H9 (cell line): Measurements from ENCODE around the gene ATP5MG. TPM values are rescaled to one million over a fixed set of nuclear protein-coding genes. Genes with fewer than 3 reads are reported as not detected.

Experiments used
- DNase-seq: peaks from one replicate; pipeline ENCODE4 v3.0.0-alpha.2; 2017
- H2AFZ ChIP-seq: one replicate; pipeline ENCODE4 v1.6.1; 2013; ENCODE audit warnings: mild to moderate bottlenecking, low read length, control low read depth, moderate library complexity
- H2AK5ac ChIP-seq: 2 replicates; pipeline ENCODE4 v1.6.1; 2013; ENCODE audit warnings: low read length, control low read depth, mixed read lengths; ENCODE audit not compliant: insufficient read length
- H2BK120ac ChIP-seq: one replicate; pipeline ENCODE4 v1.6.1; 2013; ENCODE audit warnings: low read depth, mild to moderate bottlenecking, low read length, control low read depth, inconsistent platforms; ENCODE audit not compliant: poor library complexity, severe bottlenecking
- H2BK12ac ChIP-seq: 2 replicates; pipeline ENCODE4 v1.6.1; 2013; ENCODE audit warnings: low read length, control low read depth, mixed read lengths, low read depth; ENCODE audit not compliant: insufficient read length
- H2BK15ac ChIP-seq: 2 replicates; pipeline ENCODE4 v1.6.1; 2013; ENCODE audit warnings: low read depth, low read length, control low read depth
- H2BK20ac ChIP-seq: one replicate; pipeline ENCODE4 v1.6.1; 2013; ENCODE audit warnings: low read depth, mild to moderate bottlenecking, low read length, control low read depth, inconsistent platforms; ENCODE audit not compliant: poor library complexity, severe bottlenecking
- H2BK5ac ChIP-seq: 2 replicates; pipeline ENCODE4 v1.6.1; 2013; ENCODE audit warnings: low read length, control low read depth, mixed read lengths; ENCODE audit not compliant: insufficient read length
- H3K14ac ChIP-seq: 2 replicates; pipeline ENCODE4 v1.6.1; 2013; ENCODE audit warnings: low read length, control low read depth; ENCODE audit not compliant: insufficient read depth
- H3K18ac ChIP-seq: 2 replicates; pipeline ENCODE4 v1.6.1; 2013; ENCODE audit warnings: low read depth, mild to moderate bottlenecking, mixed read lengths, low read length, control low read depth; ENCODE audit not compliant: insufficient read length
- H3K23ac ChIP-seq: 2 replicates; pipeline ENCODE4 v1.6.1; 2013; ENCODE audit warnings: low read length, control low read depth, mixed read lengths, low read depth; ENCODE audit not compliant: insufficient read length
- H3K23me2 ChIP-seq: 2 replicates; pipeline ENCODE4 v1.6.1; 2013; ENCODE audit warnings: low read depth, mild to moderate bottlenecking, mixed read lengths, low read length, control low read depth; ENCODE audit not compliant: insufficient read length, poor library complexity, severe bottlenecking
- H3K27ac ChIP-seq: 2 replicates; pipeline ENCODE4 v1.5.1; 2013; ENCODE audit warnings: low read length, control low read depth, mixed read lengths, low read depth; ENCODE audit not compliant: insufficient read length
- H3K27me3 ChIP-seq: 2 replicates; pipeline ENCODE4 v1.6.1; 2013; ENCODE audit warnings: low read length, control low read depth, inconsistent platforms; ENCODE audit not compliant: insufficient read depth
- H3K4ac ChIP-seq: 2 replicates; pipeline ENCODE4 v1.6.1; 2013; ENCODE audit warnings: low read depth, mild to moderate bottlenecking, control low read depth, inconsistent platforms, low read length, moderate library complexity
- H3K4me1 ChIP-seq: 2 replicates; pipeline ENCODE4 v1.6.1; 2013; ENCODE audit warnings: low read length, control low read depth, inconsistent platforms; ENCODE audit not compliant: insufficient read depth
- H3K4me2 ChIP-seq: 2 replicates; pipeline ENCODE4 v1.6.1; 2013; ENCODE audit warnings: low read length, control low read depth, mixed read lengths; ENCODE audit not compliant: insufficient read length, insufficient read depth
- H3K56ac ChIP-seq: 2 replicates; pipeline ENCODE4 v1.6.1; 2013; ENCODE audit warnings: low read depth, mild to moderate bottlenecking, mixed read lengths, low read length, control low read depth; ENCODE audit not compliant: insufficient read length
- H3K79me1 ChIP-seq: 2 replicates; pipeline ENCODE4 v1.6.1; 2013; ENCODE audit warnings: low read depth, mild to moderate bottlenecking, moderate library complexity, low read length, control low read depth, inconsistent platforms; ENCODE audit not compliant: insufficient read depth, poor library complexity, severe bottlenecking
- H3K79me2 ChIP-seq: 2 replicates; pipeline ENCODE4 v1.6.1; 2013; ENCODE audit warnings: low read length, control low read depth, inconsistent platforms; ENCODE audit not compliant: insufficient read depth
- H3K9ac ChIP-seq: 2 replicates; pipeline ENCODE4 v1.6.1; 2013; ENCODE audit warnings: low read length, control low read depth, mixed read lengths; ENCODE audit not compliant: insufficient read length; ENCODE audit errors: extremely low read depth
- H3K9me3 ChIP-seq: one replicate; pipeline ENCODE4 v1.6.1; 2013; ENCODE audit warnings: low read depth, low read length, inconsistent platforms; ENCODE audit not compliant: control insufficient read depth
- H3T11ph ChIP-seq: one replicate; pipeline ENCODE4 v1.6.1; 2013; ENCODE audit warnings: mild to moderate bottlenecking, low read length, control low read depth, inconsistent platforms
- H4K20me1 ChIP-seq: one replicate; pipeline ENCODE4 v1.6.1; 2013; ENCODE audit not compliant: control insufficient read depth, insufficient read length, insufficient read depth
- H4K5ac ChIP-seq: 2 replicates; pipeline ENCODE4 v1.6.1; 2013; ENCODE audit warnings: low read depth, mild to moderate bottlenecking, mixed read lengths, low read length, control low read depth; ENCODE audit not compliant: insufficient read length
- H4K8ac ChIP-seq: replicated peaks from 2 replicates; pipeline ENCODE4 v1.6.1; 2013; ENCODE audit warnings: low read length, control low read depth, mixed read lengths, low read depth; ENCODE audit not compliant: insufficient read length
- H4K91ac ChIP-seq: 2 replicates; pipeline ENCODE4 v1.6.1; 2013; ENCODE audit warnings: low read depth, mild to moderate bottlenecking, moderate library complexity, mixed read lengths, low read length, control low read depth; ENCODE audit not compliant: insufficient read length
- H3K27ac Mint-ChIP-seq, 3 experiments: 2 replicates in 2 of 3; 3 replicates in 1 of 3; pipeline ENCODE4 v1.8.0; 2020 to 2021; ENCODE audit warnings: mixed read lengths in 3 of 3, mild to moderate bottlenecking in 1 of 3, moderate library complexity in 1 of 3
- H3K27me3 Mint-ChIP-seq: 2 replicates; pipeline ENCODE4 v1.8.0; 2021; ENCODE audit warnings: low read depth, mild to moderate bottlenecking, moderate library complexity, mixed read lengths
- H3K36me3 Mint-ChIP-seq, 3 experiments: 2 replicates in 2 of 3; 3 replicates in 1 of 3; pipeline ENCODE4 v1.8.0; 2020 to 2021; ENCODE audit warnings: low read depth in 3 of 3, mixed read lengths in 3 of 3; ENCODE audit not compliant: insufficient read depth in 1 of 3
- H3K4me1 Mint-ChIP-seq, 2 experiments: 2 replicates each; pipeline ENCODE4 v1.8.0; 2020; ENCODE audit warnings: mixed read lengths in 2 of 2
- H3K4me3 Mint-ChIP-seq, 2 experiments: 2 replicates in 1 of 2; 3 replicates in 1 of 2; pipeline ENCODE4 v1.8.0; 2020 to 2021; ENCODE audit warnings: mild to moderate bottlenecking in 2 of 2, mixed read lengths in 2 of 2, moderate library complexity in 1 of 2
- H3K9me3 Mint-ChIP-seq, 2 experiments: 2 replicates in 1 of 2; 3 replicates in 1 of 2; pipeline ENCODE4 v1.8.0; 2020; ENCODE audit warnings: mild to moderate bottlenecking in 2 of 2, mixed read lengths in 2 of 2, moderate library complexity in 1 of 2
- CTCF ChIP-seq: fragments of 200-600 bp; sonication (generic); conservative IDR thresholded peaks from 3 replicates; pipeline ENCODE4 v1.8.0; 2021; ENCODE audit warnings: antibody characterized with exemption, mild to moderate bottlenecking
- WGBS: extraction: QIAGEN DNeasy Blood & Tissue Kit; methylation state at CpG from one replicate; pipeline ENCODE4 v1.1.7; 2013; ENCODE audit warnings: missing lambda C conversion rate, low lambda C conversion rate, mixed read lengths; ENCODE audit not compliant: insufficient read length; ENCODE audit errors: extremely low coverage; 5-methylcytosine and 5-hydroxymethylcytosine counted together
- total RNA-seq: library from RNA; stranded (reverse); gene quantifications from 2 replicates; pipeline ENCODE4 v1.2.1, GENCODE V29; 2021

Gene ATP5MG
- total RNA-seq, 1 experiment from 2014 or later, result 254 TPM

- H3K27me3 ChIP-seq, result no peaks in the 10 kb centered on the region
- no peak for DNase-seq
- no peaks in the 10 kb centered on the region for H3K9me3 Mint-ChIP-seq
- H3K9me3 ChIP-seq, result no peaks in the 10 kb centered on the region
- no peak overlapping the region for H2BK5ac ChIP-seq
- peaks cover 13% of the 10 kb centered on the region for H3K79me1 ChIP-seq
- no peak overlapping the region for H3T11ph ChIP-seq
- no peaks in the 10 kb centered on the region for H3K4me1 ChIP-seq
- no peak overlapping the region for H4K91ac ChIP-seq
- no peak overlapping the region for H3K4me3 Mint-ChIP-seq
- no peak overlapping the region for H3K23ac ChIP-seq
- H3K56ac ChIP-seq, result no peak overlapping the region
- H3K4ac ChIP-seq, result no peak overlapping the region
- H2BK120ac ChIP-seq, result no peak overlapping the region
- no peaks in the 10 kb centered on the region for H3K27me3 Mint-ChIP-seq
- no peak overlapping the region for H2AFZ ChIP-seq
- WGBS, result no CpG with 5 or more reads among the region's 1 CpG
- H3K79me2 ChIP-seq, result peaks cover 15% of the 10 kb centered on the region; the same call in 1 of the 2 replicates
- no peaks in the 10 kb centered on the region for H4K20me1 ChIP-seq
- H4K5ac ChIP-seq, result no peak overlapping the region
- H3K9ac ChIP-seq, result no peak overlapping the region
- H4K8ac ChIP-seq, result no peak overlapping the region
- H3K4me2 ChIP-seq, result no peak overlapping the region
- H3K18ac ChIP-seq, result no peak overlapping the region
- peaks cover 0 to 18% (median 17%) of the 10 kb centered on the region in 3 experiments; a peak in 6 of 7 replicates for H3K36me3 Mint-ChIP-seq
- no peak overlapping the region for H2BK20ac ChIP-seq
- no peak overlapping the region for H3K27ac ChIP-seq
- no peak overlapping the region for H2BK12ac ChIP-seq
- no peak overlapping the region for H2BK15ac ChIP-seq
- H2AK5ac ChIP-seq, result no peak overlapping the region
- H3K4me1 Mint-ChIP-seq, result 0 out of 4 replicates have a peak, but pooled peaks cover under 1 to 1% of the 10 kb centered on the region in 2 experiments
- TF ChIP-seq CTCF, result no peak
- H3K14ac ChIP-seq, result no peak overlapping the region
- H3K23me2 ChIP-seq, result no peaks in the 10 kb centered on the region
- no peak overlapping the region for H3K27ac Mint-ChIP-seq
Observed at GRCh38 chr11:118450451-118450850, 49.0 kb downstream of the ATP5MG start.

Other genes with a start within 250 kb of the ATP5MG start
- gene SCN4B, start 248.8 kb upstream of the ATP5MG start, total RNA-seq, result 1.6 and 1.9 TPM in 2 replicates
- gene SCN2B, start 225.0 kb upstream of the ATP5MG start, total RNA-seq, result not detected in 2 replicates
- gene JAML, start 176.6 kb upstream of the ATP5MG start, total RNA-seq, result 0.35 and 0.48 TPM in 2 replicates
- 2.1 and 2.6 TPM in 2 replicates for gene MPZL3, start 149.2 kb upstream of the ATP5MG start, total RNA-seq
- 0.26 and 0.55 TPM in 2 replicates for gene MPZL2, start 137.3 kb upstream of the ATP5MG start, total RNA-seq
- not detected in 2 replicates for gene CD3E, start 96.9 kb upstream of the ATP5MG start, total RNA-seq
- gene CD3D, start 58.9 kb upstream of the ATP5MG start, total RNA-seq, result not detected in 2 replicates
- not detected in 2 replicates for gene CD3G, start 57.3 kb upstream of the ATP5MG start, total RNA-seq
- 33.0 and 33.7 TPM in 2 replicates for gene UBE4A, start 42.0 kb upstream of the ATP5MG start, total RNA-seq
- gene KMT2A, start 34.9 kb downstream of the ATP5MG start, total RNA-seq, result 51.7 and 62.0 TPM in 2 replicates
- gene TTC36, start 125.9 kb downstream of the ATP5MG start, total RNA-seq, result 1.6 TPM in 2 replicates
- 24.5 and 26.2 TPM in 2 replicates for gene TMEM25, start 129.6 kb downstream of the ATP5MG start, total RNA-seq
- gene IFT46, start 164.3 kb downstream of the ATP5MG start, total RNA-seq, result 10.3 and 11.5 TPM in 2 replicates
- 152 TPM in 2 replicates for gene ARCN1, start 170.8 kb downstream of the ATP5MG start, total RNA-seq
- gene PHLDB1, start 206.0 kb downstream of the ATP5MG start, total RNA-seq, result 55.7 and 56.0 TPM in 2 replicates